ENCODE measurements around the gene MYO1B.

DNA sequence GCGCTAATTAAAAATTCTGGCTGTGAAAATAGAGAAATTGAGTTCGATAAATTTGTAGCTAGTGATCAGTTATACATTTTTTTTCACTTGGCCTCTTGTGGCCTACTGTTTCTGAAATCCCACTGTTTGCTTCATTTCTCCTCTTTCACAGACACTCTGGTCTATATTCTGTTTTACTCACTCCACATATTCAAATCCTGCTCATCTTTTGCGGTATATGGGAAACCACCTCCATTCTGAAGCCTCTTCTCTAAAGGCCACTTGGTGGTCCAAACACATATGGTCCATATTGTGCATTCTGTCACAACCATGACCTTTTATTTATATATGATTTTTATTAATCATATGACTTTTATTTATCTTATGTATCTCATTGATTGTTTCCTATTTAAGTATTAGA lies 67.0 kb downstream of the MYO1B start:
- TF ChIP-seq IKZF1 (conservative IDR thresholded peaks at IDR 0.05) (no peak), FOXM1 (IDR thresholded peaks at IDR 0.05; ENCODE audit: low read depth, low read length) (no peak), HCFC1 (IDR thresholded peaks at IDR 0.05; ENCODE audit: low read length) (no peak), POLR2AphosphoS5 (IDR thresholded peaks at IDR 0.05; ENCODE audit: low read length) (no peak), POLR2A (IDR thresholded peaks at IDR 0.05; ENCODE audit: low read depth, low read length) (no peak), ESRRA (IDR thresholded peaks at IDR 0.05; ENCODE audit: low read length) (no peak)
- TF ChIP-seq, protein P1, sequence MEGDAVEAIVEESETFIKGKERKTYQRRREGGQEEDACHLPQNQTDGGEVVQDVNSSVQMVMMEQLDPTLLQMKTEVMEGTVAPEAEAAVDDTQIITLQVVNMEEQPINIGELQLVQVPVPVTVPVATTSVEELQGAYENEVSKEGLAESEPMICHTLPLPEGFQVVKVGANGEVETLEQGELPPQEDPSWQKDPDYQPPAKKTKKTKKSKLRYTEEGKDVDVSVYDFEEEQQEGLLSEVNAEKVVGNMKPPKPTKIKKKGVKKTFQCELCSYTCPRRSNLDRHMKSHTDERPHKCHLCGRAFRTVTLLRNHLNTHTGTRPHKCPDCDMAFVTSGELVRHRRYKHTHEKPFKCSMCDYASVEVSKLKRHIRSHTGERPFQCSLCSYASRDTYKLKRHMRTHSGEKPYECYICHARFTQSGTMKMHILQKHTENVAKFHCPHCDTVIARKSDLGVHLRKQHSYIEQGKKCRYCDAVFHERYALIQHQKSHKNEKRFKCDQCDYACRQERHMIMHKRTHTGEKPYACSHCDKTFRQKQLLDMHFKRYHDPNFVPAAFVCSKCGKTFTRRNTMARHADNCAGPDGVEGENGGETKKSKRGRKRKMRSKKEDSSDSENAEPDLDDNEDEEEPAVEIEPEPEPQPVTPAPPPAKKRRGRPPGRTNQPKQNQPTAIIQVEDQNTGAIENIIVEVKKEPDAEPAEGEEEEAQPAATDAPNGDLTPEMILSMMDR (IDR thresholded peaks at IDR 0.05 in 2 of 3, conservative IDR thresholded peaks at IDR 0.05 in 1 of 3; ENCODE audit: control insufficient read depth in 2 of 3, extremely low read depth in 1 of 3, insufficient read depth in 1 of 3, low read depth in 3 of 3, low read length in 3 of 3): no peak

Data from GM12878 (cell line).